H9 (cell line): ENCODE measurements around the gene SLC17A9. TPM values are rescaled to one million over a fixed set of nuclear protein-coding genes. Genes with fewer than 3 reads are reported as not detected.

ENCODE experiments used
- DNase-seq: peaks from one replicate; pipeline ENCODE4 v3.0.0-alpha.2; 2017
- H2AFZ ChIP-seq: one replicate; pipeline ENCODE4 v1.6.1; 2013; ENCODE audit warnings: mild to moderate bottlenecking, low read length, control low read depth, moderate library complexity
- H2AK5ac ChIP-seq: 2 replicates; pipeline ENCODE4 v1.6.1; 2013; ENCODE audit warnings: low read length, control low read depth, mixed read lengths; ENCODE audit not compliant: insufficient read length
- H2BK120ac ChIP-seq: one replicate; pipeline ENCODE4 v1.6.1; 2013; ENCODE audit warnings: low read depth, mild to moderate bottlenecking, low read length, control low read depth, inconsistent platforms; ENCODE audit not compliant: poor library complexity, severe bottlenecking
- H2BK12ac ChIP-seq: 2 replicates; pipeline ENCODE4 v1.6.1; 2013; ENCODE audit warnings: low read length, control low read depth, mixed read lengths, low read depth; ENCODE audit not compliant: insufficient read length
- H2BK15ac ChIP-seq: 2 replicates; pipeline ENCODE4 v1.6.1; 2013; ENCODE audit warnings: low read depth, low read length, control low read depth
- H2BK20ac ChIP-seq: one replicate; pipeline ENCODE4 v1.6.1; 2013; ENCODE audit warnings: low read depth, mild to moderate bottlenecking, low read length, control low read depth, inconsistent platforms; ENCODE audit not compliant: poor library complexity, severe bottlenecking
- H2BK5ac ChIP-seq: 2 replicates; pipeline ENCODE4 v1.6.1; 2013; ENCODE audit warnings: low read length, control low read depth, mixed read lengths; ENCODE audit not compliant: insufficient read length
- H3K14ac ChIP-seq: 2 replicates; pipeline ENCODE4 v1.6.1; 2013; ENCODE audit warnings: low read length, control low read depth; ENCODE audit not compliant: insufficient read depth
- H3K18ac ChIP-seq: 2 replicates; pipeline ENCODE4 v1.6.1; 2013; ENCODE audit warnings: low read depth, mild to moderate bottlenecking, mixed read lengths, low read length, control low read depth; ENCODE audit not compliant: insufficient read length
- H3K23ac ChIP-seq: 2 replicates; pipeline ENCODE4 v1.6.1; 2013; ENCODE audit warnings: low read length, control low read depth, mixed read lengths, low read depth; ENCODE audit not compliant: insufficient read length
- H3K23me2 ChIP-seq: 2 replicates; pipeline ENCODE4 v1.6.1; 2013; ENCODE audit warnings: low read depth, mild to moderate bottlenecking, mixed read lengths, low read length, control low read depth; ENCODE audit not compliant: insufficient read length, poor library complexity, severe bottlenecking
- H3K27ac ChIP-seq: 2 replicates; pipeline ENCODE4 v1.5.1; 2013; ENCODE audit warnings: low read length, control low read depth, mixed read lengths, low read depth; ENCODE audit not compliant: insufficient read length
- H3K27me3 ChIP-seq: 2 replicates; pipeline ENCODE4 v1.6.1; 2013; ENCODE audit warnings: low read length, control low read depth, inconsistent platforms; ENCODE audit not compliant: insufficient read depth
- H3K4ac ChIP-seq: 2 replicates; pipeline ENCODE4 v1.6.1; 2013; ENCODE audit warnings: low read depth, mild to moderate bottlenecking, control low read depth, inconsistent platforms, low read length, moderate library complexity
- H3K4me1 ChIP-seq: 2 replicates; pipeline ENCODE4 v1.6.1; 2013; ENCODE audit warnings: low read length, control low read depth, inconsistent platforms; ENCODE audit not compliant: insufficient read depth
- H3K4me2 ChIP-seq: 2 replicates; pipeline ENCODE4 v1.6.1; 2013; ENCODE audit warnings: low read length, control low read depth, mixed read lengths; ENCODE audit not compliant: insufficient read length, insufficient read depth
- H3K56ac ChIP-seq: 2 replicates; pipeline ENCODE4 v1.6.1; 2013; ENCODE audit warnings: low read depth, mild to moderate bottlenecking, mixed read lengths, low read length, control low read depth; ENCODE audit not compliant: insufficient read length
- H3K79me1 ChIP-seq: 2 replicates; pipeline ENCODE4 v1.6.1; 2013; ENCODE audit warnings: low read depth, mild to moderate bottlenecking, moderate library complexity, low read length, control low read depth, inconsistent platforms; ENCODE audit not compliant: insufficient read depth, poor library complexity, severe bottlenecking
- H3K79me2 ChIP-seq: 2 replicates; pipeline ENCODE4 v1.6.1; 2013; ENCODE audit warnings: low read length, control low read depth, inconsistent platforms; ENCODE audit not compliant: insufficient read depth
- H3K9ac ChIP-seq: 2 replicates; pipeline ENCODE4 v1.6.1; 2013; ENCODE audit warnings: low read length, control low read depth, mixed read lengths; ENCODE audit not compliant: insufficient read length; ENCODE audit errors: extremely low read depth
- H3K9me3 ChIP-seq: one replicate; pipeline ENCODE4 v1.6.1; 2013; ENCODE audit warnings: low read depth, low read length, inconsistent platforms; ENCODE audit not compliant: control insufficient read depth
- H3T11ph ChIP-seq: one replicate; pipeline ENCODE4 v1.6.1; 2013; ENCODE audit warnings: mild to moderate bottlenecking, low read length, control low read depth, inconsistent platforms
- H4K20me1 ChIP-seq: one replicate; pipeline ENCODE4 v1.6.1; 2013; ENCODE audit not compliant: control insufficient read depth, insufficient read length, insufficient read depth
- H4K5ac ChIP-seq: 2 replicates; pipeline ENCODE4 v1.6.1; 2013; ENCODE audit warnings: low read depth, mild to moderate bottlenecking, mixed read lengths, low read length, control low read depth; ENCODE audit not compliant: insufficient read length
- H4K8ac ChIP-seq: replicated peaks from 2 replicates; pipeline ENCODE4 v1.6.1; 2013; ENCODE audit warnings: low read length, control low read depth, mixed read lengths, low read depth; ENCODE audit not compliant: insufficient read length
- H4K91ac ChIP-seq: 2 replicates; pipeline ENCODE4 v1.6.1; 2013; ENCODE audit warnings: low read depth, mild to moderate bottlenecking, moderate library complexity, mixed read lengths, low read length, control low read depth; ENCODE audit not compliant: insufficient read length
- H3K27ac Mint-ChIP-seq, 3 experiments: 2 replicates in 2 of 3; 3 replicates in 1 of 3; pipeline ENCODE4 v1.8.0; 2020 to 2021; ENCODE audit warnings: mixed read lengths in 3 of 3, mild to moderate bottlenecking in 1 of 3, moderate library complexity in 1 of 3
- H3K27me3 Mint-ChIP-seq: 2 replicates; pipeline ENCODE4 v1.8.0; 2021; ENCODE audit warnings: low read depth, mild to moderate bottlenecking, moderate library complexity, mixed read lengths
- H3K36me3 Mint-ChIP-seq, 3 experiments: 2 replicates in 2 of 3; 3 replicates in 1 of 3; pipeline ENCODE4 v1.8.0; 2020 to 2021; ENCODE audit warnings: low read depth in 3 of 3, mixed read lengths in 3 of 3; ENCODE audit not compliant: insufficient read depth in 1 of 3
- H3K4me1 Mint-ChIP-seq, 2 experiments: 2 replicates each; pipeline ENCODE4 v1.8.0; 2020; ENCODE audit warnings: mixed read lengths in 2 of 2
- H3K4me3 Mint-ChIP-seq, 2 experiments: 2 replicates in 1 of 2; 3 replicates in 1 of 2; pipeline ENCODE4 v1.8.0; 2020 to 2021; ENCODE audit warnings: mild to moderate bottlenecking in 2 of 2, mixed read lengths in 2 of 2, moderate library complexity in 1 of 2
- H3K9me3 Mint-ChIP-seq, 2 experiments: 2 replicates in 1 of 2; 3 replicates in 1 of 2; pipeline ENCODE4 v1.8.0; 2020; ENCODE audit warnings: mild to moderate bottlenecking in 2 of 2, mixed read lengths in 2 of 2, moderate library complexity in 1 of 2
- WGBS: extraction: QIAGEN DNeasy Blood & Tissue Kit; methylation state at CpG from one replicate; pipeline ENCODE4 v1.1.7; 2013; ENCODE audit warnings: missing lambda C conversion rate, low lambda C conversion rate, mixed read lengths; ENCODE audit not compliant: insufficient read length; ENCODE audit errors: extremely low coverage; 5-methylcytosine and 5-hydroxymethylcytosine counted together
- total RNA-seq: library from RNA; stranded (reverse); gene quantifications from 2 replicates; pipeline ENCODE4 v1.2.1, GENCODE V29; 2021
- TF ChIP-seq, protein P1 (sequence below): fragments of 200-600 bp; sonication (generic); conservative IDR thresholded peaks from 3 replicates; pipeline ENCODE4 v1.8.0; 2021; ENCODE audit warnings: antibody characterized with exemption, mild to moderate bottlenecking

Gene SLC17A9
- total RNA-seq, 1 experiment from 2014 or later = 20.9 TPM

DNA sequence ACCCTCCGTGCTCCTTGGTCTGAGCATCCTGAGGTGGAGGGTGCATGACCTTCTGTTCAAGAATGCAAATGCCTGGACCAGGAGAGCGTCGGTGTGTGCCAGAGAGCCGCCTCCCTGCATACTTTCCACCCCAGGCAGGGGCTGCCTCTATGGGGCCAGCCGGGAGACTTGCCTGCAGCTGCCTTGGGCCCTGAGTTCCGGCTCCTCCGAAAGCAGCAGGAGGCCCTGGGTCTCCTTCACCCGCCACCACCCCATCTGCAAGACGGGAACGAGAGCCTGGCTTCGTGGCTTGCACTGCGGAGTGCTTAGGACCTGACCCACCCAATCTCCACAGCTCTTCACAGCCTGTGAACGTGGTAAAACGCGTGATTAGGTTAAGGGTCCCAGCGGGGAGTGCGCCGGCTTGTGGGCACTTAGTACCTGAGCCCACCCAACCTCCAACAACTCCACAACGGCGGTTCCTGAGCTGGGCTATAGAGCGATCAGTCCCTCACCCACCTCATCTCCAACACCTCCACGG lies 37.9 kb downstream of the SLC17A9 start:
- Mint-ChIP-seq H3K36me3 (no peaks in the 10 kb centered on the region), H3K4me1 (peaks cover 11 to 30% of the 10 kb centered on the region in 2 experiments), H3K27me3 (peaks cover 33% of the 10 kb centered on the region), H3K4me3 (no peak overlapping the region), H3K27ac (no peak overlapping the region), H3K9me3 (no peaks in the 10 kb centered on the region; a peak in 1 of 5 replicates)
- Histone ChIP-seq H4K91ac (no peak overlapping the region), H3K4ac (no peak overlapping the region), H4K5ac (no peak overlapping the region), H2AFZ (no peak overlapping the region), H4K20me1 (no peaks in the 10 kb centered on the region), H3K9ac (no peak overlapping the region), H3K79me2 (no peaks in the 10 kb centered on the region), H3K56ac (no peak overlapping the region), H2BK15ac (no peak overlapping the region), H3T11ph (no peak overlapping the region), H2AK5ac (no peak overlapping the region), H4K8ac (no peak overlapping the region), H3K23me2 (no peaks in the 10 kb centered on the region), H3K4me1 (peaks cover 6% of the 10 kb centered on the region; the same call in 1 of the 2 replicates), H3K79me1 (no peaks in the 10 kb centered on the region), H3K4me2 (no peak overlapping the region), H2BK12ac (no peak overlapping the region), H2BK5ac (no peak overlapping the region), H3K14ac (no peak overlapping the region; the same call in 1 of the 2 replicates), H3K18ac (no peak overlapping the region), H3K9me3 (no peaks in the 10 kb centered on the region), H3K23ac (no peak overlapping the region), H3K27ac (no peak overlapping the region), H3K27me3 (no peaks in the 10 kb centered on the region), H2BK20ac (no peak overlapping the region), H2BK120ac (no peak overlapping the region)
- no peak for DNase-seq
- WGBS = no CpG with 5 or more reads among the region's 22 CpGs
- TF ChIP-seq, protein P1, sequence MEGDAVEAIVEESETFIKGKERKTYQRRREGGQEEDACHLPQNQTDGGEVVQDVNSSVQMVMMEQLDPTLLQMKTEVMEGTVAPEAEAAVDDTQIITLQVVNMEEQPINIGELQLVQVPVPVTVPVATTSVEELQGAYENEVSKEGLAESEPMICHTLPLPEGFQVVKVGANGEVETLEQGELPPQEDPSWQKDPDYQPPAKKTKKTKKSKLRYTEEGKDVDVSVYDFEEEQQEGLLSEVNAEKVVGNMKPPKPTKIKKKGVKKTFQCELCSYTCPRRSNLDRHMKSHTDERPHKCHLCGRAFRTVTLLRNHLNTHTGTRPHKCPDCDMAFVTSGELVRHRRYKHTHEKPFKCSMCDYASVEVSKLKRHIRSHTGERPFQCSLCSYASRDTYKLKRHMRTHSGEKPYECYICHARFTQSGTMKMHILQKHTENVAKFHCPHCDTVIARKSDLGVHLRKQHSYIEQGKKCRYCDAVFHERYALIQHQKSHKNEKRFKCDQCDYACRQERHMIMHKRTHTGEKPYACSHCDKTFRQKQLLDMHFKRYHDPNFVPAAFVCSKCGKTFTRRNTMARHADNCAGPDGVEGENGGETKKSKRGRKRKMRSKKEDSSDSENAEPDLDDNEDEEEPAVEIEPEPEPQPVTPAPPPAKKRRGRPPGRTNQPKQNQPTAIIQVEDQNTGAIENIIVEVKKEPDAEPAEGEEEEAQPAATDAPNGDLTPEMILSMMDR = no peak
